Memory B cell (primary cell): ENCODE results near the gene SPINK1.
"Not testable (repeated sequence)": the region's sequence is repeated elsewhere in the genome, so short reads cannot be mapped to it uniquely, and the experiment has no call there.

Experiments used
- ATAC-seq: fragments of 150-1000 bp; cut with Tn5 transposase; 2 replicates; pipeline ENCODE4 v1.10.0; 2021; ENCODE audit warnings: low read depth, mild to moderate bottlenecking, moderate library complexity
- DNase-seq, 2 donors: peaks; one replicate each; pipeline ENCODE4 v3.0.0; 2022; ENCODE audit warnings: low spot score in 2 of 2
- H3K27ac Mint-ChIP-seq: one replicate; pipeline ENCODE4 v1.8.0; 2022; ENCODE audit warnings: mild to moderate bottlenecking, moderate library complexity, mixed read lengths
- H3K27me3 Mint-ChIP-seq: one replicate; pipeline ENCODE4 v1.8.0; 2022; ENCODE audit warnings: mixed read lengths
- H3K36me3 Mint-ChIP-seq: one replicate; pipeline ENCODE4 v1.8.0; 2022; ENCODE audit warnings: mild to moderate bottlenecking, mixed read lengths
- H3K4me1 Mint-ChIP-seq: one replicate; pipeline ENCODE4 v1.8.0; 2022; ENCODE audit warnings: mixed read lengths
- H3K4me3 Mint-ChIP-seq: one replicate; pipeline ENCODE4 v1.8.0; 2022; ENCODE audit warnings: mild to moderate bottlenecking, moderate library complexity, mixed read lengths
- H3K9me3 Mint-ChIP-seq: one replicate; pipeline ENCODE4 v1.8.0; 2022; ENCODE audit warnings: mixed read lengths

The SPINK1 gene

DNA sequence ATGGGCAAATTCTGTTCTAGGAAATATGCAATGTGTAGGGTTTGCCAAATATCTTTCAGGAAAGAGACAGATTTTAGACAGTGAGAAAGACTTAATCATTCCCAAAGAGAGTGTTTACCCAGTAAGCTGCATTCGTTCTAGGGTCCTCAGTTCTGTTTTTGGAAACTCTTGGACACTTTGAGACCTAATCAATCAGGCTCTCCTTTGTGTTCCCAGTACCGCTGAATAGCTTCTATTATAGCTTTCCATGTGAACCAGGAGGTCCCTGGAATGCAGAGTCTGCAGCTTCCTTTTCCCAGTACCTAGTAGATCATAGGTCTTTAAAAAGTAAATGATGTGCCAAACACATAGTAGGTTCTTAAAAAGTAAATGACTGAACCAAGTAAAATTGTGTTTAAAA is 11.4 kb upstream of the SPINK1 start:
- H3K9me3 Mint-ChIP-seq, result no peaks in the 10 kb centered on the region
- no peaks in the 10 kb centered on the region for H3K27me3 Mint-ChIP-seq
- H3K4me3 Mint-ChIP-seq, result no peak overlapping the region
- no peak for DNase-seq
- H3K4me1 Mint-ChIP-seq, result no peaks in the 10 kb centered on the region
- no peaks in the 10 kb centered on the region for H3K36me3 Mint-ChIP-seq
- H3K27ac Mint-ChIP-seq, result no peak overlapping the region
- ATAC-seq, result no peak

DNA sequence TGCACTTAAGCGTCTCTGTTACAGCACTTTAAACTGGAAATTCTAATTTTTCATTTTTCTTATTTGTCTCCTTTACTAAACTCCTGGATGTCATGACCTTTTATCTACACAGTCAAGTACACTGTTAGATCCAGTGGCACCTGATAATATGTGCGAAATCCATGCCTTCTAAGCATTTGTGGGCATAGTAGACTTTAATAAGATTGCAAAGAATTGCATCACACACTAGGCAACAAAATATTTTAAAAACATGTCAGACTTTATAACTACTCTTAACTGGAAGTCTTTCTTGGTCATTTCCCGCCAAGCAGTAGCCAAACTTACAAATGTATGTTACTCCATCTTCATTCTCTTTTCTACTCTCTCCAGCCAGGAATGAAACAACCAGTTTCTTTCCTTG is 5.0 kb upstream of the SPINK1 start:
- H3K36me3 Mint-ChIP-seq, result no peaks in the 10 kb centered on the region
- no peaks in the 10 kb centered on the region for H3K27me3 Mint-ChIP-seq
- ATAC-seq, result no peak
- no peak overlapping the region for H3K4me3 Mint-ChIP-seq
- H3K9me3 Mint-ChIP-seq, result no peaks in the 10 kb centered on the region
- no peaks in the 10 kb centered on the region for H3K4me1 Mint-ChIP-seq
- no peak for DNase-seq
- H3K27ac Mint-ChIP-seq, result no peak overlapping the region

DNA sequence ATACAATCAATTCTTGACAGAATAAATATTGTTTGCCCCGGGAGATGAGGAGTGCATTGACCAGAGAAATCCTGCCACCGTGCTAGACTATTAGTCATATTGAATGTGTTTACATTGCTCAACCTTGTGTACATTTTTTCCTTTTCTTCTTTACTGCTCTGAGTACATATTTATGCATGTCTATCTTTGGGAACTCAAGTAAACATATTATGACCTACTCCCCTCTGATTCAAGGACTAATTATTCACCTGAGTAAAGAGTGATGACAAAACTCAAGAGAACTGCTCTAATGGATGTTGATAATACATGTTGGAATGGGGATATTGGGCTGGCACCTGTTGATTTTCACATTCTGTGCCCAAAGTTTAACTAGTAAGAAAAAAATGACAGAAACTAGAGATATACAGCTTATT is 3.9 kb upstream of the SPINK1 start:
- Mint-ChIP-seq H3K4me1 (no peaks in the 10 kb centered on the region), H3K4me3 (no peak overlapping the region), H3K36me3 (no peaks in the 10 kb centered on the region), H3K27me3 (no peaks in the 10 kb centered on the region), H3K27ac (no peak overlapping the region), H3K9me3 (no peaks in the 10 kb centered on the region)
- DNase-seq, result no peak
- ATAC-seq, result no peak

DNA sequence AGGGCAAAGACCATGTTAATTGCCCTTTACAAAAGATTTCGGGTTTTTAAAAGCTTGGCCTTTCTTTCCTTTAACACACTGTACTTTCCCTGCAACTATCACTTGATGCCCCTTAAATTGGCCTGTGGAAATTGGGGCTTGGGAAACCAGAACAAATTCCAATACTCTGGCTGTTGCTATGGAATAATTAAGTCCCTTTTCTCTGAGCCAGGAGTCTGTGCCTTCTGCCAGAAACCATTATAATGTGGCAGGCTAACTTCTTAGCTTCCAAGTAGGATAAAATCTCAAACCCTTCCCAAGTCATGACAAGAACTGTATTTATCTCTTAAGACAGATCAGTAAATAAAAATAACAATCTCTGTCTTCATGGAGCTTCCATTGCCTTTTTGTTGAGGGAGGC is 1.1 kb upstream of the SPINK1 start:
- DNase-seq (no peak), ATAC-seq (no peak)
- Mint-ChIP-seq H3K27me3 (no peaks in the 10 kb centered on the region), H3K27ac (no peak overlapping the region), H3K4me3 (no peak overlapping the region), H3K36me3 (no peaks in the 10 kb centered on the region), H3K4me1 (no peaks in the 10 kb centered on the region), H3K9me3 (no peaks in the 10 kb centered on the region)

DNA sequence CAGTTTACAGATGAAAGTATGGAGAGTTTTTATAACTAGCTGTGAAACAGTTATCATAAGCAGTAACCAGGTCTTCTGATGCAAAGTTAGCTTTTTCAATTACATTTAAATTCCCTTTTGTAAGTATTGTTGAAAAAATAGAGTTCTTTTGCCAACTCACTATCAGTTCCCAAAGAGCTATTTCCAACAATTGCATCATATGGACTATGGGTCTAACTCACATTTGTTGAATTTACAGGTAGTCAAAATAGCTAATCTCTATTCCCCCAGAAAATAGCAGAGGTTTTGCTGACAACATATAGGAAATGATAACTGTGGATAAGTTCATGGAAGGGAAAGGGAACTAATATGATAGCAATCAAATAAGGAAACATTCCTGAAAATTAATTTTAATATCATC is 1.4 kb downstream of the SPINK1 start:
- H3K36me3 Mint-ChIP-seq, result no peaks in the 10 kb centered on the region
- no peaks in the 10 kb centered on the region for H3K9me3 Mint-ChIP-seq
- no peak for ATAC-seq
- H3K4me3 Mint-ChIP-seq, result no peak overlapping the region
- peaks cover 3% of the 10 kb centered on the region for H3K27me3 Mint-ChIP-seq
- DNase-seq, result no peak
- H3K27ac Mint-ChIP-seq, result no peak overlapping the region
- no peaks in the 10 kb centered on the region for H3K4me1 Mint-ChIP-seq

DNA sequence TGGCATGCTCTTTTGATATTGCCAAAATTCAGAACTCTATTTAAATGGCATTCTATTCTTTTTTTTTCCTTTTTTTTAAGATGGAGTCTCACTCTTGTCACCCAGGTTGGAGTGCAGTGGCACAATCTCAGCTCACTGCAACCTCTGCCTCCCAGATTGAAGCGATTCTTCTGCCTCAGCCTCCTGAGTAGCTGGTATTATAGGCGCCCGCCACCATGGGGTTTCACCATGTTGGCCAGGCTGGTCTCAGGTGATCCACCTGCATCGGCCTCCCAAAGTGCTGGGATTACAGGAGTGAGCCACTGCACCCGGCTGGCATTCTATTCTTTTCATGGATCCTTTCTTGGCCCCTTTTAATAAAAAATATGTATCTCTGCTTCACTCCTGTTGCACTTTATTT is 4.5 kb downstream of the SPINK1 start:
- not testable (repeated sequence) for H3K4me3 Mint-ChIP-seq, ATAC-seq, H3K27me3 Mint-ChIP-seq, H3K27ac Mint-ChIP-seq, H3K4me1 Mint-ChIP-seq, H3K36me3 Mint-ChIP-seq, H3K9me3 Mint-ChIP-seq, DNase-seq

DNA sequence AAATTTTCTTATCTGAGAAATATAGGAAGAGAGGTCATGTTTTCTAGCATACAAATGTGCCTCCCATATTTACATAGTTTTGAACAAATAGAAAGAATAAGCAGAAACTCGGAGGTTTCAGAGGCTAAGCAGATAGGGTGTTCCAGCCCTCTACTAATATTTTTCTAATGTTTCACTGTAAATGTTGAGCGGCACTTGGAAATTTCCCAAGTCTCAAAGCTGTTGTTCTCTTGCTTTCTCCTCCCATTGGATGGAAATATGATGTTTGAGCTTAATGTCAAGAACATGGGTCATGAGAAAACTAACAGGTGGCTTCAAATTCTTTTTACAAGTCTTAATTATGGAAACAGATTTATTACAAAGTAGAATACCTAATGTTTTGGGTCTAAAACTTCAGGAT is 5.1 kb downstream of the SPINK1 start:
- Mint-ChIP-seq H3K27ac (no peak overlapping the region), H3K9me3 (peaks cover 2% of the 10 kb centered on the region), H3K4me3 (no peak overlapping the region), H3K27me3 (peaks cover 3% of the 10 kb centered on the region), H3K36me3 (no peaks in the 10 kb centered on the region), H3K4me1 (no peaks in the 10 kb centered on the region)
- no peak for DNase-seq
- no peak for ATAC-seq

DNA sequence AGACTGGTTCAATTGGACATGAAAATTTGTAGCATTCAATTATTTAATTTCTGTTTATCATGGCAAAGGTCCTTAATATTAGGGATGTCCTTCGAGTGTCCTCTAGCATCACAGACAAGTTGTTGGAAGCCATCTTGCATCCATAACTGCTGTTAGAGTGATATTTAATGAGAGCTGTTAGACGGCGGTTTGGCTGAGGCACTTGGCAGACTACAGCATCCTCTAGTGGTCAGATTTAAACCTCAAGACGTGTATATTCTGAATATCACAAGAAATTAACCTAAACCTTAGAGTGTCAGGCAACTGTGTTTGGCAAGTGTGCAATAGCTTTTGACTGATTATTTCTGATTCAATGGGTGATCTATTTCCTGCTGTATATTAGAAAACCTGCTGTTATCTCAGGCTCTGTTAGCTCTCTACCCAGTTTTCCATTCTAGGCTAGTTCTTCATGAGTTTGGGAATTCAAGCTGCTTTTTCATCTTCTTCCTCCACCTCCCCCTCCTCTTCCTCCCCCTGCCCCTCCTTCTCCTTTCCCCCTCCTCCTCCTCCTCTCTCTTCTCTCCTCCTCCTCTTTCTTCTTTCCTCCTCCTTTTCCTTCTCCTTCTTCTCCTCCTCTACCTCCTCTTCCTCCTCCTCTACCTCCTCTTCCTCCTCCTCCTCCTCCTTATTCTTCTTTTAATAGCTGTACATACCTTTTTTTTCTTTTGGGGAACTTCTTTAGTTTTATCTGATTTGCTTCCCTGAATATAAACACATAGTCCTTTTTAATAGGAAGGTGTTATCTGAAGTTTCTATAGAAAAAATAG is 8.6 kb downstream of the SPINK1 start:
- Mint-ChIP-seq H3K27me3 (peaks cover 4% of the 10 kb centered on the region), H3K9me3 (peaks cover 2% of the 10 kb centered on the region), H3K27ac (no peak overlapping the region), H3K4me3 (no peak overlapping the region), H3K4me1 (peaks cover 3% of the 10 kb centered on the region), H3K36me3 (no peaks in the 10 kb centered on the region)
- ATAC-seq, result peak; percentile 49
- DNase-seq, result peak; percentile 2 to 18

DNA sequence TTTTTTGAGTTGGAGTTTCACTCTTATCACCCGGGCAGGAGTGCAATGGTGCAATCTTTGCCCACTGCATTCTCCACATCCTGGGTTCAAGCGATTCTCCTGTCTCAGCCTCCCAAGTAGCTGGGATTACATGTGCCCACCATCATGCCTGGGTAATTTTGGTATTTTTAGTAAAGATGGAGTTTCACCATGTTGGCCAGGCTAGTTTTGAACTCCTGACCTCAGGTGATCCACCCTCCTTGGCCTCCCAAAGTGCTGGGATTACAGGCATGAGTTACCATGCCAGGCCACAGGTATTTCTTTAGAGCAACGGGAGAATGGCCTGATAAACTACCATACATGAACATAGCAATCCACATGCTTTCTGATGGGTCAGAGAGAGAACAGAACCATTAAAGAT is 9.2 kb downstream of the SPINK1 start:
- not testable (repeated sequence) for H3K27me3 Mint-ChIP-seq, DNase-seq, H3K9me3 Mint-ChIP-seq, H3K4me3 Mint-ChIP-seq, H3K27ac Mint-ChIP-seq, ATAC-seq, H3K36me3 Mint-ChIP-seq, H3K4me1 Mint-ChIP-seq

DNA sequence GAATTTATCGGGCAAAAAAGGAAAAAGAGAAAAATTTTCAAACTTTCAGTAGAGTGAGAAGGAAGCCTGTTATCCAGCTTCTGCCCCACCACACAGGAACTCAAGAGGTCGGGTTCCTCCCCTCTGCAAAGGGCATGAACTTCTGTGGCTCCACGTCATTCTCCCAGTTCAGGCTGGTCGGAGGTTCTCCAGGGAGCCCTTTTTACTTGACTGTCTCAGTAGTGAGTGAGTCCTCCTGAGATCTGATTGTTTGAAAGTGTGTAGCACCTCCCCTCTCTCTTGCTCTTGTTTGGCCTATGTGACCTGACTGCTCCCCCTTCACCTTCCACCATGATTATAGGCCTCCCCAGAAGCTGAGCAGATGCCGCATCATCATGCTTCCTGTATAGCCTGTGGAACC is 9.7 kb downstream of the SPINK1 start:
- Mint-ChIP-seq H3K4me1 (peaks cover 3% of the 10 kb centered on the region), H3K9me3 (peaks cover 2% of the 10 kb centered on the region), H3K36me3 (no peaks in the 10 kb centered on the region), H3K4me3 (no peak overlapping the region), H3K27ac (no peak overlapping the region), H3K27me3 (peaks cover 3% of the 10 kb centered on the region)
- DNase-seq, result no peak
- no peak for ATAC-seq

DNA sequence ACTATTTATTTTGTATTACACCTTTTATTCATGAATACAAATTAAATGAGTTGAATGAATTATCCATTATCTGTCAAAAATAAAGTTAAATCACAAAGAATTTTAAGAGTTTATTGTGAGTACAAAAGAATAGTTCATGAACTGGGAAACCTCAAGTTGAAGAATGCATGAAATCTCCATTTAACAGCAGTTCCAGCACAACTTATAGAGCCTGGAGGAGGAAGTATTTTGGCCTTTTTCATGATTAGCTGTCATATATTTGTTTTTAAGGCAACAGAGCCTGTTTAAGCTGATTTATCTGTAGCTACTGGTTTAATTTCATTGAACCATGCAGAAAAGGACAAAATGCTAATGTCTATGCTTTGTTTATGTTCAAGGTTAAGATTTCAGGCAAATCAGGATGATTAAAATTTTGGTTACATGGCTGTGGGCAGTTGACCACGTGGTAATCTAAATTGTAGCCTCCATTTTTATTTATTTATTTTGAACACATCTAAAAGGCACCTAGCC is 12.2 kb downstream of the SPINK1 start:
- no peak for DNase-seq
- peaks cover 2% of the 10 kb centered on the region for H3K27me3 Mint-ChIP-seq
- H3K27ac Mint-ChIP-seq, result no peak overlapping the region
- peaks cover 2% of the 10 kb centered on the region for H3K9me3 Mint-ChIP-seq
- H3K4me3 Mint-ChIP-seq, result no peak overlapping the region
- no peak for ATAC-seq
- H3K4me1 Mint-ChIP-seq, result peaks cover 3% of the 10 kb centered on the region
- no peaks in the 10 kb centered on the region for H3K36me3 Mint-ChIP-seq

DNA sequence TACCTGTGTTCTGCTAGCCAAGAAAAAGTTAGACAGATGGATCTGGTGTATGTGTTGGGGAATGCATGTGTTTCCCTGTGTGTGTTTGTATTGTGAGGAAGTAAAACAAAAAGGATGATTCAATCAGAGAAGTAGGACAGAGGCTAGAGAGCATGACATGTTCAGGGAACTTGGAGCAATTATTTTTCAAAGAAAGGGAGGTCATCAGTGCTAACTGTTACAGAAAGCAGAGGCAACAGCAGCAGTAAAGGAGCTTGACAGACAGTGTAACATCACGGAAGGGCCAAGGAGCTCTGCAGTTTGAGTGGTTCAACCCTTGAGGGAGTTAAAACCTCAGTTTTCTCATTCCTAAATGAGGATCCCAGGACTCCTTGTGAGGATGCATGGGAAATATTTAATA is 13.2 kb downstream of the SPINK1 start:
- no peak overlapping the region for H3K4me3 Mint-ChIP-seq
- peaks cover 2% of the 10 kb centered on the region for H3K9me3 Mint-ChIP-seq
- H3K27ac Mint-ChIP-seq, result no peak overlapping the region
- ATAC-seq (no peak), DNase-seq (no peak)
- no peaks in the 10 kb centered on the region for H3K36me3 Mint-ChIP-seq
- peaks cover 2% of the 10 kb centered on the region for H3K27me3 Mint-ChIP-seq
- H3K4me1 Mint-ChIP-seq, result peaks cover 3% of the 10 kb centered on the region

DNA sequence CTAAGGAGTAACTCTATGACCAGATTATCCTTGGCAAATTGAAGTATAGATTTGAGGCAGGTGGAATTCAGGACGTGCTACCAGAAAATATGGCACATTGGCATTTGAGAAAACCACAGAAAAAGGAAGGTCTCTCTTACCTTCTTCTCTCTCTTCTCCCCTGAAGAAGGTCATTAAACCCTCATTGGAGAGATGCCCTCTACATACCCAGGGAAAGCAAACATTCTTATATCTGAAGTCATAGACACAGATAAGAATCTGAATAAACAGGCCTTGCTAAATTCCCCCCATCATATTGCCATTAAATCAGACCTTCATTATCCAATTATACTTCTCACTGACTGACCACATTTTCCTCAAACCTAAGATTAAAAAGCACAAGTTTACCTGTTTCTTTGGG is 17.8 kb downstream of the SPINK1 start:
- peaks cover 2% of the 10 kb centered on the region for H3K9me3 Mint-ChIP-seq
- peaks cover 3% of the 10 kb centered on the region for H3K4me1 Mint-ChIP-seq
- H3K27ac Mint-ChIP-seq, result no peak overlapping the region
- DNase-seq (no peak), ATAC-seq (no peak)
- H3K4me3 Mint-ChIP-seq, result no peak overlapping the region
- H3K36me3 Mint-ChIP-seq, result no peaks in the 10 kb centered on the region
- H3K27me3 Mint-ChIP-seq, result peaks cover 2% of the 10 kb centered on the region

DNA sequence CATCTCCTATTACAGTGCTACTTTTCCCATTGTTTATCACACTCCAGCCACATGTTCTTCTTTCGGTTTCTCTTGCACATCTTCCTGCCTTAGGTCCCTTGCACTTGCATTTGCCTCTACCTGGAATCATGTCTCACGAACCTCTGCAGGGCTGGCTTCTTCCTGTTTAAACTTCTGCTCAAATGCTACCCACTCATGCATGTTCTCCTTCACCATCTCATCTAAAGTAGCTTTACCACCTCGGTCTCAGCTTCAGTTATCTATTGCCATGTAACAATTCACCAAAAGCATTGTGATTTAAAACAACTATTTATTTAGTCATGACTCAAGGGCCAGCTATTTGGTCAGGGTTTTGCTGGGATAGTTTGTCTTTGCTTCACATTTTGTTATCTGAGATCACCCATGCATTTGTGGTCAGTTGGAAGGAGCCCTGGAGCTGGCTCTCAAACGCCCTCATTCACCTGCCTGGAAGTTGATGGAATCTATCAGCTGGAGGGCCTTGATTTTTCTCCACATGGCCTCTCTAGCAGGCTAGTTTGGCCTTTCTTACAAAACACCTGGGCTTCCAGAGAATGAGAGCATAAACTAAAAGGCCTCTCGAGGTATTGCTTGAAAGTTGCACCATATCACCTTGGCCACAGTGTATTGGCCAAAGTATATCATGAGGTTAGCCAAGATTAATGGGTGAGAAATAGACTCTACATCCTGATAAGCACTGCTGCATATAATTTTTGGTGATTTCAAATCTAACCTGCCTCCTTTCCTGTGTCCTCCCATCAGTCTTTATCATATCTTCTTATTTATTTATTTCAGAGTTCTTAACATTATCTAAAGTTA is 21.4 kb downstream of the SPINK1 start:
- no peak overlapping the region for H3K4me3 Mint-ChIP-seq
- no peak overlapping the region for H3K27ac Mint-ChIP-seq
- no peaks in the 10 kb centered on the region for H3K27me3 Mint-ChIP-seq
- DNase-seq (no peak), ATAC-seq (no peak)
- peaks cover 2% of the 10 kb centered on the region for H3K9me3 Mint-ChIP-seq
- H3K4me1 Mint-ChIP-seq, result no peaks in the 10 kb centered on the region
- H3K36me3 Mint-ChIP-seq, result no peaks in the 10 kb centered on the region
